Measurements from ENCODE around the gene NMRK1.

The NMRK1 gene

DNA sequence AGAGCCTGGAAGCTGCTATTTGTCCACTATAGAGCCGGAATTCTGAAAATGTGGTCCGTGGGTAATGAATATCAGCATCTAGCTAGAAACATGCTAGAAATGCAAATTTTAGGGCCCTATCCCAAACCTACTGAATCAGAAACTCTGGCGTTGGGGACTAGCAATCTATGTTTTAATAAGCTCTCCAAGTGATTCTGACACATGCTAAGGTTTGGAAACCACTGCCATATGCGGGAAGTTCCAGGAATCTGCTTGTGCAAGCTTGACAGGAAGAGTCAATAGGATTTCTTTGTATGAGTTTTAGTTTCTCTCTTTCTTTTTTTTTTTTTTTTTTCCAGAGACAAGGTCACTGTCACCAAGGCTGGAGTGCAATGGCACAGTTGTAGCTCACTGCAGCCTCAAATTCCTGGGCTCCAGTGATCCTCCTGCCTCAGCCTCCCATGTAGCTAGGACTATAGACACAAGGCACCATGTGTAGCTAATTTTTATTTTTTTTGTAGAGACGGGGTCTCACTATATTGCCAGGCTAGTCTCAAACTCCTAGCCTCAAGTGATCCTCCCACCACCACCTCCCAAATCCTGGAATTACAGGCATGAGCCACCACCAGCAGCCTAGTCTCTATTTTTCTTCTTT is 33.5 kb downstream of the NMRK1 start:
- no peak for DNase-seq (ENCODE audit: low spot score)

DNA sequence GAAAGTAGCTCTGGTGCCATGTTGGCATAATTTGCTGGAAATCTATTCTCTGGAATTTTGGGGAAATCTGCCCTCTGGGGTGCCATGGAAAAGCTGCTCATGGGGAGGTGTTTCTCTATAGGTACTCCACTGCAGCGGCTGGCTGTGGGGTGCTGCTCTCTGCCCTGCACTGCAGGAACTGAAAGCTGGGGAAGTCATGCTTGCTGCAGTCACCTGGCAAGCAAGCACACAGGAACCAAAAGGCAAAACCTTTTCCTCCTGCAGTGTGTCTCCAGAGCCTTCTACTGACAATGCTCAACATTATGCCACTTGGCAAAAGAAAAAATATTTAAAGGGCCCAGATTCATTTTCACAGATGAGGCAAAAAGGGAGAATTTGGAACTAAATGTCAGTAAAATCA is 34.1 kb downstream of the NMRK1 start:
- DNase-seq (ENCODE audit: low spot score): no peak

DNA sequence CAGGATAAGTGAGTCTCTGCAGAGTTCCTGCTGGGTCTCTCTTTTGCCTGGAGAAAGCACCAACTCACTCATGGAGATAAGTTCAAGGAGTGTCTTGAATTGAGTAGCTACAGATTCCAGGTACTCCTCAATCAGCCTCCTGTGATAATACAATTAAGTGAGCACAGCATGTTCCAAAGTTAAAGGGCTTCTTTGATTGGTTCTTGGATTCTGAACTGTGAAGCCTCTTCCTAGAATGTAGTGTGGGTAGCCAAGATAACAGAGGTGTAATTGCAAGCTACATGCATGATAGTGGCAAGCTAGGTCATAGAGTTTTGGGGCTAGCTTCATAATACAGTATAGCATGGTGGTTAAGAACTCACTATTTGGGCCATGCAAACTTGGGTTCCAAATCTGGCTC is 36.7 kb downstream of the NMRK1 start:
- DNase-seq (ENCODE audit: low spot score): no peak

DNA sequence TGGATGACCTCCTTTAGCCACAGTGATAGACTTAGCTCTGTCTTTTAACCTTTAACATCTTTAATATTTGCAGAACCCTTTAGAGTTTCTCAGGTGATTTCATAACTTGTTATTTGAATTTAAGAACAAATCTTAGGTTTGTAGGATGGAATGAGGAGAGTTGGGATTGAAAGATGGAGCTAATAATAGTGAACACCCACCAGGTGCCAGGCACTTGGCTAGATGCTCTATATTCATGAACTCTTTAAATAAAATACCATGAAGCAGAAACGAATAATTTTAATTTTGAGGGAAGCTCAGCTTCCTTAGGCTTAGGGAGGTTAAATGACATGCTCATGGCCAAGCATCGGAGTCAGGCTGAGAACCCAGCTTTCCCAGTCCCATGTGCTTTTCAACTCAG is 40.4 kb downstream of the NMRK1 start:
- no peak for DNase-seq (ENCODE audit: low spot score)

GRCh38 chr9:75046725-75047345 is 41.1 kb downstream of the NMRK1 start:
- DNase-seq (ENCODE audit: low spot score): no peak

DNA sequence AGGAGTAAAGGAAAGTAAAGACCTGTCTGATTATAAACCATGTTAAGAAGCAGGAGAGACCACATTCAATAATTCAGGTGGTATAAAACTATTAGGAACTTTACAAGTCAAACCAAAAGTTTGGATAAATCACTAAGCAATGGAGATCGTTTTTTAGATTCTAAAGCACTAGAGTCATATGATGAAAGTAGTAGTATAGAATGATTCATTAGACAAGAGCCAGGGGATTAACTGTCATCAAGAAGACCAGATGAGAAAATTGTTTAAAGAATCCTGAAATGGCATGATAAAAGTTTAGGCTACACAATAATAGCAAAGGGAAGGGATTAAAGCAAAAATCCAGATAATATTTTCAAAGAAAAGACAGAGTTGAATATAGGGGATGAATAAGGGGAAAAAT is 46.9 kb downstream of the NMRK1 start:
- no peak for DNase-seq (ENCODE audit: low spot score)

GRCh38 chr9:75039801-75040200 is 48.2 kb downstream of the NMRK1 start:
- DNase-seq (ENCODE audit: low spot score): no peak

DNA sequence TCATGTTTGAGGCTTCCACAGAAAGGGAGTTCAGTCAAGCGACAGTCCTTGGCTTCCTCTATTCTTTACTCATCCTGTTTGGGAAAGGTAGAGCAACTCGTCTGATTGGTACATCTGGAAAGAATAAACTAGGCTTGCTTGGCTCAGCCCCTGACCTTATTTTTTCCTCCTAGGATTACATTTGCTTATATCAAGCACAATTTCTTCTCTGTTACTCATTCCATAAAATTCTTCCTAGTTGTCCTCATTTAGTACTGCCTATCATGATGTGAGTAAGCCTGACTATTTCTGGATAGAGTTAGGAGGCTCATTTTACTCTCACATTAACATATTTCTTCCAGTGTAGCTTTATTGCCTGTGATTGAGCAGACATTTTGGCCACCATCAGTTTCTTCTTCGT is 48.9 kb downstream of the NMRK1 start:
- DNase-seq (ENCODE audit: low spot score): no peak

DNA sequence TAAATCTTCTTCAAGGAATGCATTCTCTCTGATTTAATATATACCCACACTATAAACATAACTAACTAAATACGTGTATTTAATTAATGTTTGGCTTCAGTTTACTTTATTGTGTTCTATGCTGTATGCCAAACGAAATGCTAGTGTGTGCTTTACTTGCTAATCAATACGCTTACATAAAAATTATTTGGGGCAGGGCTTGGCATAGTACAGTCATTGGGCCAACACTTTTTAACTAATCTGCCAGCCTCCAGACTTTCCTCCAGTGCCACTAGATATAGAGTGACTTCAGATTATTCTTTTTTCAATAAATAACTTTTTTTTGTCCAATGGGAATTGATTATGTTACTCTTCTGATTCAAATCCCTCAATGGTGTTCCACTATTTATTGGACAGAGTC is 51.2 kb downstream of the NMRK1 start:
- DNase-seq (ENCODE audit: low spot score): no peak

GRCh38 chr9:75033791-75034473 is 54.0 kb downstream of the NMRK1 start:
- no peak for DNase-seq (ENCODE audit: low spot score)

GRCh38 chr9:75027187-75028107 is 60.5 kb downstream of the NMRK1 start:
- DNase-seq (ENCODE audit: low spot score): peak; percentile 34

GRCh38 chr9:75023846-75024245 is 64.1 kb downstream of the NMRK1 start:
- DNase-seq (ENCODE audit: low spot score): no peak

- DNase-seq (ENCODE audit: low spot score): no peak
Measured at GRCh38 chr9:75019654-75020053, 68.3 kb downstream of the NMRK1 start.

GRCh38 chr9:75019022-75019421 is 68.9 kb downstream of the NMRK1 start:
- DNase-seq (ENCODE audit: low spot score): no peak

DNA sequence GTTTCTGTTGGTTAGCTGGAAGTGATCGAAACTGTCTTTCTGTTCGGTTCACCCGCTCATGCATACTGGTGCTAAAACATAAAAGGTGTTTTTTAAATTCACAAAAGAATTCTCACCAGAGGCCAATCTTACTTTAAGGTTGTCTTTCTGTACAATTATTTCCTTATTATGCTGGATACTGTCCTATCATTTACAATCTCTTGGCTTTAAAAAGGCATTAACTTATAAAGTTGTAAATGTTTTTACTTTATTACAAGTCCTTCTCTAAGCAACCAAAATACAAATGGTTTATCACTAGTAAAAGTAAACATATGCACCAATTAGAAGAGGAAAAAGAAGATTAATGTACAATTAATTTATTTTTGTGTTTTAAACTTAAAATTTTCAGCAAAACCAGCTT is 70.6 kb downstream of the NMRK1 start:
- no peak for DNase-seq (ENCODE audit: low spot score)

DNA sequence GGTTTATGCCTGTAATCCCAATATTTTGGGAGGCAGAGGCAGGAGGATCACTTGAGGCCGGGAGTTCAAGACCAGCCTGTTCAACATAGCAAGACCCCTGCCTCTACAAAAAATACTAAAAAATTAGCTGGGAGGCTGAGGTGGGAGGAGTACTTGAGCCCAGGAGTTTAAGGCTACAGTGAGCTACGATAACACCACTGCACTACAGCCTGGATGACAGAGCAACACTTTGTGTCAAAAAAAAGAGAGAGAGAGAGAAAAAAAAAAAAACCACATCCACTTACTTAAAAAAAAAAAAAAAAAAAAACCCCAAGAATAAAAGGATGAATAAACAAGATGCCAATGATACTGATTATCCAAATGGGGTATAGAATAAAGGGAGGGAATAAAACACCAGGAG is 74.2 kb downstream of the NMRK1 start:
- no peak for DNase-seq (ENCODE audit: low spot score)
